ENCODE measurements around the gene GP1BA.

Gene GP1BA

GRCh38 chr17:4931963-4932362 is at the start of gene GP1BA:
GP1BA (plus strand) TSS chr17:4932277; CDS start chr17:4932605, 328 bp downstream.
- DNase-seq = no peak

GRCh38 chr17:4884489-4884888 is 47.6 kb upstream of the GP1BA start:
- DNase-seq = no peak

- DNase-seq = no peak
These were observed 45.2 kb upstream of the GP1BA start for GRCh38 chr17:4886830-4887229.

GRCh38 chr17:4887581-4887980 is 44.5 kb upstream of the GP1BA start:
- no peak for DNase-seq

- DNase-seq = no peak
These were observed 40.4 kb upstream of the GP1BA start for GRCh38 chr17:4891411-4892410.

GRCh38 chr17:4892499-4893221 is 39.4 kb upstream of the GP1BA start:
- no peak for DNase-seq

- no peak for DNase-seq
These were observed 38.8 kb upstream of the GP1BA start for GRCh38 chr17:4893272-4893671.

- DNase-seq = no peak
These were observed 38.1 kb upstream of the GP1BA start for GRCh38 chr17:4893721-4894560.

GRCh38 chr17:4895121-4895520 is 37.0 kb upstream of the GP1BA start:
- no peak for DNase-seq

GRCh38 chr17:4895657-4896331 is 36.3 kb upstream of the GP1BA start:
- DNase-seq = no peak

- no peak for DNase-seq
These were observed 35.5 kb upstream of the GP1BA start for GRCh38 chr17:4896332-4897197.

- no peak for DNase-seq
These were observed 34.8 kb upstream of the GP1BA start for GRCh38 chr17:4897198-4897687.

- no peak for DNase-seq
These were observed 34.3 kb upstream of the GP1BA start for GRCh38 chr17:4897785-4898184.

GRCh38 chr17:4898351-4898750 is 33.7 kb upstream of the GP1BA start:
- no peak for DNase-seq

GRCh38 chr17:4898927-4899326 is 33.1 kb upstream of the GP1BA start:
- DNase-seq = no peak

GRCh38 chr17:4899341-4900230 is 32.5 kb upstream of the GP1BA start, which contains the start of gene C17orf107:
C17orf107 (plus strand) TSS chr17:4899536; CDS start chr17:4899763, 227 bp downstream.
- DNase-seq = no peak

GRCh38 chr17:4900231-4901107 is 31.6 kb upstream of the GP1BA start:
- no peak for DNase-seq

- no peak for DNase-seq
These were observed 30.9 kb upstream of the GP1BA start for GRCh38 chr17:4901108-4901647.

Measured in SW 1271 (cell line).